Measurements from ENCODE around the gene TOX3.

TOX3 gene

GRCh38 chr16:52547004-52547833 is at the start of gene TOX3:
Gene TOX3 (minus strand): TSS chr16:52547143. CDS start chr16:52546723, 420 bp downstream.
- DNase-seq (ENCODE audit: low read depth in 2 of 2), result no peak

DNA sequence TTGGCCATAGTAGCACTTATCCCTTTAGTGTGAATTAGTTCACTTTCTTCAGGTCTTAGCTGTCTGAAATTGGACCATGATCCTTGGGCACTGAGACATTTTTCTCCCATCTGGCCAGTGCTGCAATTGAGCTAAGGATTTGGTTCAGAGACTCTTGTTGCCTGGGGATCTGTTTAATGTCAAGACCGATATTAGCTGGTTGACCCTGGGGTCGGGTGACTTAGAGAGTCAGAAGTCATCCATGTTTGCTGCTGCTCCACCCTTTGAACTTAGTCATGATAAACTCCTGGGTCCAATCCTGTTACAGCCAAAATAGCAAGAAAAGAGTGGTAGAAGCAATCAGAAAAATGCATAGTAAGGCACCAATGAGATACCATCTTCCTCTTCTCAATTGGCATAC is 45.8 kb upstream of the TOX3 start:
- no peak for DNase-seq (ENCODE audit: low read depth in 2 of 2)

GRCh38 chr16:52591934-52592592 is 45.1 kb upstream of the TOX3 start:
- no peak for DNase-seq (ENCODE audit: low read depth in 2 of 2)

- no peak for DNase-seq (ENCODE audit: low read depth in 2 of 2)
These were observed 44.5 kb upstream of the TOX3 start for GRCh38 chr16:52591471-52591870.

DNA sequence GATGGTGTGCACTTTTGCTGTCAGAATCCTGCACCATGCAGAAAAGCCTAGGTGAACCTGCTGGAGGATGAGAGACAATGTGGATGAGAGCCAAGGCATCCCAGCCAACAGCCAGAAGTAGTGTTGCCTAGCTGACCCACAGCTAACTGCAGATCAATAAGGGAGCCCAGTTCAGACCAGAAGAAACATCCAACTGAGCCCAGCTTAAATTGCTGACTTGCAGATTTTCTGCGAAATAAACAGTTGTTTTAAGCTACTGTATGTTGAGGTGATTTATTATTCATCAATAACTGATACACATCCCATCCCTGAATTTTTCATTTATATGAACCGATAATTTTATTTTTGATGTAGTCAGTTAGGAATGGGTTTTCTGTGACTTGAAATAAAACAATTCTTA is 39.2 kb upstream of the TOX3 start:
- no peak for DNase-seq (ENCODE audit: low read depth in 2 of 2)

GRCh38 chr16:52584354-52585320 is 37.7 kb upstream of the TOX3 start:
- DNase-seq (ENCODE audit: low read depth in 2 of 2), result no peak

DNA sequence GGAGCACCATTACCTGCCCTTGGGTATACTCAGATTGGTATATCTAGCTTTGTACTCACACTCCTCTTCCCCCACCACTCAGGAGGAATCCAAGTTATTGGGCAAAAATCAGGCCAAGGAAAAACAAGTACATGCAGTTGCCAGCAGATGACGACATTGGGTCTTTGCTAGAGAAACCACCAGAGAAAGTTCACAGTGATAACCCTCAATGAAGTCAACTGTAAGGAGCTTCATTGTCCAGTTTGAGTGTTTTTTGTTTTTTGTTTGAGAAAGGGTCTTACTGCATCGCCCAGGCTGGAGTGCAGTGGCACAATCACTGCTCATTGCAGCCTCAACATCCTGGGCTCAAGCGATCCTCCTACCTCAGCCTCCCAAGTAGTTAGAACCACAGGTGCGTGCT is 34.6 kb upstream of the TOX3 start:
- DNase-seq (ENCODE audit: low read depth in 2 of 2), result no peak

- no peak for DNase-seq (ENCODE audit: low read depth in 2 of 2)
These were observed 33.5 kb upstream of the TOX3 start for GRCh38 chr16:52580488-52580887.

- DNase-seq (ENCODE audit: low read depth in 2 of 2), result no peak
These were observed 32.0 kb upstream of the TOX3 start for GRCh38 chr16:52578829-52579498.

DNA sequence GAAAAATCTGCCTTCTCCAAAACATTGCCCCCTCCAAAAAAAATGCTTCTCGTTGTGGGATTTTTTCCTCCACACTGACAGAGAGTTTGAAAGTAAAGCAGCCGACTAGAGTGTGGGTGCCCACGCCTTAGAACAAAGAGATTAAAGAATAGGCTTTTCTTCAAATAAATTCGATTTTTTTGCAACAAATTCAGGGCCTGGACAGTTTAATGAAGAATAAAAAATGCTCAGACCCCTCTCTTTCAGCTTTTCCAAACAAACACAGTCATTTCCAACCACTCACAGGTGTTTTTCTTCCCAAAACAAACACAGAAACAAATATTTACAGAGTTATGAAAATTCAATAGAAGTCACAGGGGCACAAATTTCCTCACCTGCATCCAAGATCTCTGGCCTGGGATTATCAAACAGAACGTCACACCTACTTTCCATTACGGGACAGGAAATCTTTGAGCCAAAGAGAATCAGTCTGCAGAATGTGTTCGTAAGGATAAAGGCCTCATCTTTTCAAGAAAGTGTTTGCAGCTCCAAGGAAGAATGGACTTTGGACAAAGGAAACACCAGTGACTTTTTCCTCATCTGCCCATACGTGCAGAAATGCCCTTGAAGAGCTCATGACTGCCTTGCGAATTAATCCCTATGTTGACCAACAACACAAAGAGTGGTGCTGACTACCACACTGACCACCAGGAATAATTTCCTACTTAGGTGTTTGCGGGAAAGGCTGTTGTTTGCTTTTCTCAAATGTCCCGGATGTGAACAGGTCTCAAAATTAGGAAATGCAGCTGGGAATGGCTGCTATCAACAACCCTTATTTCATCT is 31.3 kb upstream of the TOX3 start:
- DNase-seq (ENCODE audit: low read depth in 2 of 2), result no peak

DNA sequence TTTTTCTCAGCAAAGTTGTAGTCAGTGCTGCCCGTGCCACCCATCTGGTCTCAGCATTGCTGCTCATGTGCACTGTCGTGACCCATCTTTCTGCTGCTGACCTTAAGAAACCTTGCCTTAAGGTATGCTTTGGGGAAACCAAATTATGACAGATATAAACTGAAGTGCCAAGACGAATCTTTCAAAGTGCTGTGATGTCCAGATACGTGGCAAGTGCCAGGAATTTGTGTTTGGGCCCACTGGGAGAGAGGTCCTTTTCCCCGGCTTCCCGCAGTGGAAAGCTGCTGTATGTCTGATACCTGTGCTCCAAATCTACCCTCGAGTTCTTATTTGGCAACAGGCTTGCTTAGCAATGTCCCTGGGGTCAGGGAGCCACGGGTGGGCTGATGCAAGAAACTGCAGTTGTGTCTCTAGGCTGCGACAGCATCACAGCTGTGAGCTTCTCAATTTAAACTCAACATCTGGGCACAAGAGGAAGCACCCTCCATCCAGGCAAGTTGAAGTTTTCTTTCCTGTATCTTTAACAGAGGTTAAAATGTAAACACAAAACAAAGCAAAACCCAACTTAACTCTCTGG is 30.3 kb upstream of the TOX3 start:
- no peak for DNase-seq (ENCODE audit: low read depth in 2 of 2)

- no peak for DNase-seq (ENCODE audit: low read depth in 2 of 2)
These were observed 26.7 kb upstream of the TOX3 start for GRCh38 chr16:52573365-52574299.

GRCh38 chr16:52572656-52573055 is 25.7 kb upstream of the TOX3 start:
- no peak for DNase-seq (ENCODE audit: low read depth in 2 of 2)

DNA sequence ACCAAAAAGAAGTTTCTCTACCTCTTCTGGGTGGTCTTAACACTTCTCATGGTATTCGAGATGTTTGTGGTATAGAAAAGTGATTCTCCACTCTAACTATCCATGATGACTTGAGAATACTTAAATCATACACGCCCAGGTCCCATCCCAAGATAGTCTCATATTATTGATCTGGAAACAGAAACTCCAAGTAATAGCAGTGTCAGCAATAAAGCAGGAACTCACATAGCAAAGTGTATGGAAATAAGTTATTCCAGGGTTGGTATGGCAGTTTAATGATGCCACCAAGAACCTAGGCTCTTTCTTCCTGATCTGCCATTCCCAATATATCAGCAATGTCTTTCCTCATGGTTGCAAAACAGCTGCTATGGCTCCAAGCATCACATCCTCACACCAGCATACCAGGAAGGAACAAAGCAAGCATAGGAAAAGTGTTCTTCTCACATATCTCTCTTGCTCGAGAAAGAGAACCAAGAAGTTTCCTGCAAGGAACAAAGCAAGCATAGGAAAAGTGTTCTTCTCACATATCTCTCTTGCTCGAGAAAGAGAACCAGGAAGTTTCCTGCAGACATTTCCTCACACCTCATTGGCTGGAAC is 23.6 kb upstream of the TOX3 start:
- DNase-seq (ENCODE audit: low read depth in 2 of 2), result no peak

- DNase-seq (ENCODE audit: low read depth in 2 of 2), result no peak
These were observed 22.8 kb upstream of the TOX3 start for GRCh38 chr16:52569701-52570100.

- no peak for DNase-seq (ENCODE audit: low read depth in 2 of 2)
These were observed 22.2 kb upstream of the TOX3 start for GRCh38 chr16:52568983-52569690.

DNA sequence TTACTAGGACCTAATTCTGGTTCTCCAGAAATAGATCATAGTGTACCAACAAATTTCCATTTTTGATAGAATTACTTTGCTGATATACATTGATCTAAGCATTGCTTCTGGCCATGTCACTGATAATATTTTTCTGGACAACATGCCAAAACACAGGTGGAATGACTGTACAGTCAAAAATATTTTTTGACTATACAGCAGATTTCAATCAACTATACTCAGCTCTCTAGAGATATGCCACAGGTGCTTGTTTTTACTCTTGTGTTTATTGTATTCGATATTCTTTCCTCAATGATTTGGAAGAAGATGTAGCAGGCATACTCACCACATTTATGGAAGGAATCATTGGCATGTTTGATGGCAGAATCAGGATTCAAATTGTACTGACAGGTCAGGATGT is 21.6 kb upstream of the TOX3 start:
- no peak for DNase-seq (ENCODE audit: low read depth in 2 of 2)

DNA sequence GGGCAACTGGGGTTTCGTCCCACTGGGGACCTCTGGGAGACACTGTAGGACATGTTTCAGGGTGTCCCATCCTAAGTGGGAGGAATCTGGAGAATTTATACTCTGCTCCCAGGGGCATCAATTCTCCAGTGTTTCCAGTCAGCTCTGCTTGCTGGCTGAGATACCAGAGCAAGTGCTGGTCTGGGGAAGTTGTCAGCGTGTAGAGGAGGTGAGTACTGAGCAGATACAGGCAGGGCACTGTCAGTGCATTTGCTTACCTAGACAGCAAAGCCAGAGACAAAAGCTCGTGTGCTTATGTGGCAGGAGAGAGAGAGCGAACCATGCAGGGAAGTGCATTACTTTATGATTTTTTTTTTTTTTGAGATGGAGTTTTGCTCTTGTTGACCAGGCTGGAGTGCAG is 20.2 kb upstream of the TOX3 start:
- no peak for DNase-seq (ENCODE audit: low read depth in 2 of 2)

All from activated CD4-positive, alpha-beta T cell treated with anti-CD3 and anti-CD28 coated beads for 24 hours (primary cell).